ENCODE results near the gene B4GALT2. TPM values are rescaled to one million over a fixed set of nuclear protein-coding genes. Genes with fewer than 3 reads are reported as not detected.

B4GALT2 gene
- total and polyA plus RNA-seq, 2 of the 8 experiments (the other 6 are each of a cell fraction or from before 2014, with no cell fraction given), result 56.5 to 121 TPM

DNA sequence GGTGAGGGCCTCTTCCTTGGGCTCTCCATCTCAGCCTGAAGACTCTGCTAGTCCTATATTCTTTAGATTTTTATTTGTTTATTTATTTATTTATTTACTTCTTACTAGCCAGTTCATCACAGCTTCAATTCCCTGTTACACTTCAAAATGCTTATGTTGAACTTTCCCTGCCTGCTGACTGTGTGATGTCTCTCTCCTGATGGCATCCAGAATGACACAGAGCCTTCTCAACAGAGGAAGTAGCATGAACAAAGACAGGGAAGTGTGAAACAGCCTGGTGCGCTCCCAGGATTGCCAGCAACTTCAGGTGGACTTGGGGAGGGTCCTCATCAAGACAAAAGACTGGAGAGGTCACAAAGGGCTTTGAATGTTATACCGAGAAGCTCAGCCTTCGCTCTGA lies 36.6 kb upstream of the B4GALT2 start:
- Histone ChIP-seq H3K79me2 (ENCODE audit: control insufficient read depth in 1 of 2, insufficient read depth in 2 of 2, low read length in 2 of 2) (no peaks in the 10 kb centered on the region), H3K36me3 (ENCODE audit: control insufficient read depth in 2 of 4, insufficient read depth in 4 of 4, low read length in 3 of 4) (no peaks in the 10 kb centered on the region; a peak in 1 of 8 replicates), H3K9ac (replicated peaks in 1 of 4; ENCODE audit: extremely low read depth in 1 of 4, low read depth in 3 of 4, low read length in 3 of 4) (no peak overlapping the region), H3K4me2 (ENCODE audit: insufficient read depth in 1 of 2, low read depth in 2 of 2, low read length in 2 of 2) (no peak overlapping the region), H3K56ac (replicated peaks; ENCODE audit: insufficient read length, low read depth, low read length) (no peak overlapping the region), H3K4me3 (ENCODE audit: extremely low read depth in 1 of 4, insufficient read depth in 2 of 4, low read depth in 3 of 4, low read length in 4 of 4) (no peak overlapping the region), H3K14ac (ENCODE audit: insufficient read length) (no peak overlapping the region), H3K27ac (ENCODE audit: low read depth, low read length) (no peak overlapping the region), H2AFZ (ENCODE audit: low read length) (no peak overlapping the region), H4K8ac (ENCODE audit: extremely low read depth, insufficient read depth, low read length) (no peak overlapping the region), H3K23ac (ENCODE audit: insufficient read length) (no peak overlapping the region), H2BK20ac (ENCODE audit: low read length) (no peak overlapping the region), H3K23me2 (ENCODE audit: low read depth, low read length) (peaks cover 3% of the 10 kb centered on the region), H3K18ac (ENCODE audit: extremely low read depth, low read length) (no peak overlapping the region), H3K27me3 (replicated peaks in 1 of 4; ENCODE audit: control insufficient read depth in 3 of 4, extremely low read depth in 1 of 4, insufficient read depth in 3 of 4, low read length in 3 of 4) (no peaks in the 10 kb centered on the region; a peak in 1 of 7 replicates), H3K79me1 (ENCODE audit: low read depth, low read length) (no peaks in the 10 kb centered on the region), H2BK120ac (replicated peaks; ENCODE audit: low read depth, low read length) (no peak overlapping the region), H4K5ac (ENCODE audit: insufficient read length, low read depth, low read length) (no peak overlapping the region), H2AK5ac (ENCODE audit: low read depth, low read length) (no peak overlapping the region), H3K4me1 (replicated peaks in 1 of 4; ENCODE audit: control insufficient read depth in 3 of 4, insufficient read depth in 4 of 4, low read length in 3 of 4) (peaks cover 6 to 21% (median 9%) of the 10 kb centered on the region in 4 experiments), H3K4ac (replicated peaks; ENCODE audit: insufficient read length, low read depth, low read length) (no peak overlapping the region), H3K9me3 (ENCODE audit: insufficient read depth in 2 of 2, low read depth in 1 of 2, low read length in 1 of 2) (no peaks in the 10 kb centered on the region), H2BK5ac (ENCODE audit: low read depth, low read length) (no peak overlapping the region), H4K20me1 (replicated peaks in 1 of 2; ENCODE audit: control insufficient read depth in 1 of 2, insufficient read depth in 2 of 2, low read length in 2 of 2) (peaks cover 2 to 4% of the 10 kb centered on the region in 2 experiments), H4K91ac (replicated peaks; ENCODE audit: insufficient read length, low read length) (no peak overlapping the region), H2BK12ac (ENCODE audit: low read depth, low read length) (no peak overlapping the region), H2BK15ac (ENCODE audit: low read length) (no peak overlapping the region)
- no peak for FAIRE-seq
- CTCF ChIA-PET (ENCODE audit: partially characterized antibody), result interaction anchor here (0.6 to 10.8 kb wide), 11 partner anchors 8 to 183 kb away, joined by 3 to 151 read pairs (median 4); partner anchors contain the start of genes ARTN and DPH2
- 90% methylated on average over 3 of the region's 3 CpGs; no CpG with 5 or more reads in 1 of the 2 experiments for WGBS, 2 experiments (ENCODE audit: extremely low coverage in 1 of 2, insufficient coverage in 1 of 2, insufficient read length in 1 of 2, insufficient replicate concordance in 2 of 2, low coverage in 1 of 2, low lambda C conversion rate in 2 of 2, missing lambda C conversion rate in 1 of 2)
- no peak for DNase-seq (ENCODE audit: low read depth in 1 of 2, low spot score in 2 of 2)
- POLR2A ChIA-PET (ENCODE audit: partially characterized antibody), result interaction anchor here (1.2 to 1.5 kb wide), 5 partner anchors 11 to 393 kb away, joined by 3 to 4 read pairs (median 3); partner anchors contain the start of gene KDM4A
- TF ChIP-seq TCF12 (IDR thresholded peaks at IDR 0.05; ENCODE audit: low read depth, low read length) (no peak), SUZ12 (IDR thresholded peaks at IDR 0.05; ENCODE audit: low read length) (no peak), BACH1 (IDR thresholded peaks at IDR 0.05; ENCODE audit: low read length) (no peak), RXRA (IDR thresholded peaks at IDR 0.05; ENCODE audit: insufficient read depth, low read depth, low read length) (no peak), TBP (IDR thresholded peaks at IDR 0.05; ENCODE audit: low read depth, low read length) (no peak)
- TF ChIP-seq, protein P1, sequence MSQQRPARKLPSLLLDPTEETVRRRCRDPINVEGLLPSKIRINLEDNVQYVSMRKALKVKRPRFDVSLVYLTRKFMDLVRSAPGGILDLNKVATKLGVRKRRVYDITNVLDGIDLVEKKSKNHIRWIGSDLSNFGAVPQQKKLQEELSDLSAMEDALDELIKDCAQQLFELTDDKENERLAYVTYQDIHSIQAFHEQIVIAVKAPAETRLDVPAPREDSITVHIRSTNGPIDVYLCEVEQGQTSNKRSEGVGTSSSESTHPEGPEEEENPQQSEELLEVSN (IDR thresholded peaks at IDR 0.05), result no peak

Measured in H1 (cell line).